PC-3 (cell line): ENCODE measurements around the gene PACSIN1.

Source experiments
- EZH2 ChIP-seq: fragments of 300-600 bp; sonication (generic); IDR thresholded peaks from one replicate; pipeline ENCODE4 v1.6.1; 2017; ENCODE audit warnings: antibody characterized with exemption, mild to moderate bottlenecking, low read length; ENCODE audit not compliant: unreplicated experiment
- TF ChIP-seq, protein P1 (sequence below): fragments of 300-600 bp; sonication (generic); conservative IDR thresholded peaks from 2 replicates; pipeline ENCODE4 v1.5.1; 2017; ENCODE audit warnings: antibody characterized with exemption, low read depth, mild to moderate bottlenecking, low read length

DNA sequence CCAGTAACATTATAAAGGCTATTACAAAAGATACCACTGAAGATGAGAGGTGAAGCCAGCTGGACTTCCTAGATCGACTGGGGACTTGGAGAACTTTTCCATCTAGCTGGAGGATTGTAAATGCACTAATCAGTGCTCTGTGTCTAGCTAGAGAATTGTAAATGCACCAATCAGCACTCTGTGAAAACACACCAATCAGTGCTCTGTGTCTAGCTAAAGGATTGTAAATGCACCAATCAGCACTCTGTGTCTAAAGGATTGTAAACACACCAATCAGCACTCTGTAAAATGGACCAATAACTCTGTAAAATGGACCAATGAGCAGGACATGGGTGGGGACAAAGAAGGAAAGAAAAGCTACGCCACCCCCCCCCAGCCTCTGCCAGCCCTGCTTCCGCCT, 26.4 kb upstream of the PACSIN1 start:
- TF ChIP-seq, protein P1, sequence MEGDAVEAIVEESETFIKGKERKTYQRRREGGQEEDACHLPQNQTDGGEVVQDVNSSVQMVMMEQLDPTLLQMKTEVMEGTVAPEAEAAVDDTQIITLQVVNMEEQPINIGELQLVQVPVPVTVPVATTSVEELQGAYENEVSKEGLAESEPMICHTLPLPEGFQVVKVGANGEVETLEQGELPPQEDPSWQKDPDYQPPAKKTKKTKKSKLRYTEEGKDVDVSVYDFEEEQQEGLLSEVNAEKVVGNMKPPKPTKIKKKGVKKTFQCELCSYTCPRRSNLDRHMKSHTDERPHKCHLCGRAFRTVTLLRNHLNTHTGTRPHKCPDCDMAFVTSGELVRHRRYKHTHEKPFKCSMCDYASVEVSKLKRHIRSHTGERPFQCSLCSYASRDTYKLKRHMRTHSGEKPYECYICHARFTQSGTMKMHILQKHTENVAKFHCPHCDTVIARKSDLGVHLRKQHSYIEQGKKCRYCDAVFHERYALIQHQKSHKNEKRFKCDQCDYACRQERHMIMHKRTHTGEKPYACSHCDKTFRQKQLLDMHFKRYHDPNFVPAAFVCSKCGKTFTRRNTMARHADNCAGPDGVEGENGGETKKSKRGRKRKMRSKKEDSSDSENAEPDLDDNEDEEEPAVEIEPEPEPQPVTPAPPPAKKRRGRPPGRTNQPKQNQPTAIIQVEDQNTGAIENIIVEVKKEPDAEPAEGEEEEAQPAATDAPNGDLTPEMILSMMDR, result no peak
- TF ChIP-seq EZH2, result no peak
